Cortex of kidney (tissue), 1 donor: ENCODE data around the gene CD4.

Experiments
- DNase-seq: peaks from one replicate; lab custom pipeline; 2025; lab: John Stamatoyannopoulos, UW

The CD4 gene

DNA sequence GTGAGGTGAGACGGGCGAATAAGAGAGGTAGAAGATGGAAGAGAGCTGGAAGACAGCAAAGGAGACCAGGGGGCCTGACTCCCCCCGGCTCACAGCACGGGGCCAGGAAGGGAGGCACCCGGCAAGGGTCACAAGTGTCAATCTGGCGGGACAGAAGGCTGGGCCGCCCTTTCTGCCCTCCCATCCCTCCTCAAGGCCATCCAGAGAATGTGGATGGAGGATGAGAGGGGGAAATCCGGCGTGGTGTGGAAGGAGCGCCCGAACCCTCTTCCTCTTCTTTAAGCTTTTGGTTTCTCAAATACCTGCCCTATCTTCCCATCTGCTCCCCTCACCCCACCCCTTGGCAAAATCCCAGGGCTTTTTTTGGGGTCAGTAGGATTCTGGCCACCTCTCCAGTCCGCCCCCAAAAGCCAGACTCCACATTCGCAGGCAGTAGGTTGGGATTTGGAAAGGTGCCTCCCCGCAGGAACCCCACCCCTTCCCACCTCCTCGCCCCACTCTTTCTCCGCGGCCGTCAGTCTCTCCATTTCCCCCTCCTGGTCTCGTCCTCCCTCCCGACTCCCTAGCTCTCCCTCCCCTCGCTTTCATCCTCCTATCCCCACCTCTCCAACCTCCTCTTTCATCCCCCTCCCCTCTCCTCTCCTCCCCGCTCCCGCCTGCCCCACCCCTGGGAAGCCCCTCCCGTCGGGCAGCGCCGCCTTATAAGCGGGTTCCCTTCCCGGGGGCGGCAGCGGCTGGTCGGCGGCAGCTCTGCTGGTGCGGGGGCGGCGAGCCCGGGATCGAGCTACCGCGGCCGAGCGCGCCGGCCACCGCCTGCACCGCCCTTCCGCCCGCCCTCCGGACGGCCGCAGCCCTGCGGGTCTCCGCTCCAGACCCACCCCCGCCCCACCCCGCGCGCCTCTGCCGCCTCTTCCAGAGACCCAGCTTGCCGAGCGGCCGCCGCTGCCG, 23.4 kb upstream of the CD4 start, which contains the start of gene PTMS:
PTMS (plus strand) TSS at position 730 of the 948 bp plus-strand sequence. CDS start 343 bp downstream, outside the sequence.
- DNase-seq = no peak

DNA sequence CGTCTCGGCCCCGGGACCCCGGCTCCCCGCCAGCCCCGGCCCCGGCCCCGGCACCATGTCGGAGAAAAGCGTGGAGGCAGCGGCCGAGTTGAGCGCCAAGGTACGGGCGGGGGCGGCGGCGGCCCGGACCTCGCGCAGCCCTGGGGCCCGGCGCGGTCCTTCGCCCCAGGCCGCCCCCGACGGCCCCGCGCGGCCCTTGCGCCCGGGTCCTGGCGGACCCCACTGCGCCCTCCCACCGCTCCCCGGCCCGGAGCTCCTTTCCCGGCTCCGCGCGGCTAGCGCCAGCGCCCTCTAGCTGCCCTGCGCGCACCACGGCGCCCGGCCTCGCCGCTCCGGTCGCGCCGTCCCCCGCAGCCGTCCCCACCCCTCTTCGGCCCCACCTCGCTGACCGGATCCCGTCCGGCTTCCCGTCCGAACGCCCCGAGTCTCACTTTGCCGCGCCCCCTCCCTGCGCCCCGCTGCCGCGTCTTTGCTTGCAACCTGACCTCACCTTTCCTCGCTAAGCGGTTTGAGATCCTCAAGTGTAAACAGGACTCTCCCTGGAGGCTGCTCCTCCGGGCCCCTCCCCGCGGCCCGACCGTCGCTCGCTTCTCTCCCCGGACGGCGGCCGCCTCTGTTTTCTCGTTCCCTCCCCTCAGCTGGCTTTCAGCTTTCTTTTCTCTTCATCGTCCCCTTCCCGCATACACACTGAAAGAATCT, 22.5 kb upstream of the CD4 start:
- no peak for DNase-seq

GRCh38 chr12:6767353-6768319, 21.7 kb upstream of the CD4 start:
- DNase-seq = no peak

DNA sequence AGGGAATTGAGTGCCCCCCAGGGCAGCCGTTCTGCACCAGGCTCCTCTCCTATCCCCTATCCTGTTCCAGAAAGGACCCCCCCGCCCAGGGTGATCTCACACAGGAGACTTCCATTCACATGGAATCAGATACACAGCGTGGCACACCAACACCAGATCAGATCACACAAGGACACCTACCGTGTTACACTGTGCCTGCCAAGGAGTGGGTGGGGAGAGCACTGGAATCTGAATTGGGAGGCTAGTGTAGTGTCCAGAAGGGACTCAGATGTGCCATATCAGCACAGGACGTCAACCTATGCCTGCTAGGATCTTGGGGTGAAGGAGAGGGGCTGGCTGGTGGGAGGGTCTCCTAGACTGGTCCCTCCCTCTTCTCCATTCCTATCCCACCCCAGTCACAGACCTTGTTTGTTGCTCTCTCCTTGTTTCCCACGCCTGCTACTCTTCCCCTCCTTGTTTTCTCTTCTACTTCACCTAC, 20.9 kb upstream of the CD4 start:
- no peak for DNase-seq

GRCh38 chr12:6768990-6769389, 20.3 kb upstream of the CD4 start:
- DNase-seq = no peak

DNA sequence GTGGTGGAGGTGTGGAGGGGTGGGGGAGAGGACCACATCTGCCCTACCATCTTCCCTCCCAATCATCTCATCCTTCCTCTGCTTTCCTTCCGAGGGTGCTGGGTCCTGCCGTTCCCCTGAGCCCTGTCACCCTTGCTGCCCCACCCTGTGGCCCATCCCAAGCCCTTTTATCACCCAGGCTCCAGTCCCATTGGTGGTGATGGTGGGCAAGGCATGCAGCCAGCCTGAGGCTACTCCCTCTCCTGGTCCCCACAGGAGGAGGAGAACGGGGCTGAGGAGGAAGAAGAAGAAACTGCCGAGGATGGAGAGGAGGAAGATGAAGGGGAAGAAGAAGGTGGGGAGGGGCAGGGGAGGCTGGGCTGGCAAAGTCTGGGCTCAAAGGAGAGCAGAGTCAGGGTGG, 19.7 kb upstream of the CD4 start:
- no peak for DNase-seq

DNA sequence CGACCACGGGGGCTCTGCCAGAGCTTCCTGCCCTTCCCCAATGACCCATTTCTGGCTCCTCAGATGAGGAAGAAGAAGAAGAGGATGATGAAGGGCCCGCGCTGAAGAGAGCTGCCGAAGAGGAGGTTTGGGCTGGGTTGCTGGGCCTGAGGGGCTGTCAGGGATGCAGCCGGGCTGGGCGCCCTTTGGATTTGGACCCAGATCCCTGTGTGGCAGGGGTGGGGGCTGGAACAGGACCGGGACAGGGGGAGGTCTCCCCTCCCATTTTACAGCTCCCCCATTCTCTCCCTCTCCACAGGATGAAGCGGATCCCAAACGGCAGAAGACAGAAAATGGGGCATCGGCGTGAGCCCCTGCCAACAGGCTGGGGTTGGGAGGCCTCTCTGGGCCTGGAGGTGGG, 19.2 kb upstream of the CD4 start:
- no peak for DNase-seq

- DNase-seq = no peak
These were observed 18.7 kb upstream of the CD4 start for GRCh38 chr12:6770600-6770999.

DNA sequence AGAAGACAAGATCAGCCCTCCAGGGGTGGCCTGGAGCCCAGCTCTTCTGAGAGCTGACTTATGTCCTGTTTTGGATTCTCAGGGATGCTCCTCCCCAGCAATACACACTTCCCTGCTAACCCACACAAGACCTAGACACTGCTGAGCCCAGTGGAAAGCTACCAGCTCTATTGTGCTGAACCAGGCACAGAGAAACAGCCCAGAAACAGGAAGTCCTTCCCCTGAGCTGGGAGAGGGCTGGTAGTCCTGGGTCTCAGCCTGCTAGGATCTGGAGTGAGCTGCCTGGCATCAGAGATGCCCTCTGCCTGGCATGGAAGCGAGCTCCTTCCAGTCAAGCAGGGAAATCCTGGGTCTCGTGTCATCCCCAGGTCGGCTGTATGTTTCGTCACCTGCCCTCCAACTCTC, 18.2 kb upstream of the CD4 start:
- DNase-seq = no peak

- no peak for DNase-seq
These were observed 17.6 kb upstream of the CD4 start for GRCh38 chr12:6771509-6772330.

DNA sequence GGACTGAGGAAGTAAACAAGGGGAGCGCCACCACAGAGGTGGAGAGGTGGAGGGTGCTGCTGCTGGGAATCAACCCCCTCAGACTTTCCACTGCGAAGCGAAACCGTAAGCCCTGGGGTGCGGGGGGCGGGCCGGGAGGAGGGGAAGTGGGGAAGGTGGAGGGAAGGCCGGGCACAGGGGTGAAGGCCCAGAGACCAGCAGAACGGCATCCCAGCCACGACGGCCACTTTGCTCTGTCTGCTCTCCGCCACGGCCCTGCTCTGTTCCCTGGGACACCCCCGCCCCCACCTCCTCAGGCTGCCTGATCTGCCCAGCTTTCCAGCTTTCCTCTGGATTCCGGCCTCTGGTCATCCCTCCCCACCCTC, 17.0 kb upstream of the CD4 start, which contains the start of gene LAG3:
LAG3 (plus strand) TSS at position 190 of the 365 bp plus-strand sequence. CDS start 333 bp downstream, outside the sequence.
- DNase-seq = no peak

- no peak for DNase-seq
These were observed 16.4 kb upstream of the CD4 start for GRCh38 chr12:6772726-6773589.

DNA sequence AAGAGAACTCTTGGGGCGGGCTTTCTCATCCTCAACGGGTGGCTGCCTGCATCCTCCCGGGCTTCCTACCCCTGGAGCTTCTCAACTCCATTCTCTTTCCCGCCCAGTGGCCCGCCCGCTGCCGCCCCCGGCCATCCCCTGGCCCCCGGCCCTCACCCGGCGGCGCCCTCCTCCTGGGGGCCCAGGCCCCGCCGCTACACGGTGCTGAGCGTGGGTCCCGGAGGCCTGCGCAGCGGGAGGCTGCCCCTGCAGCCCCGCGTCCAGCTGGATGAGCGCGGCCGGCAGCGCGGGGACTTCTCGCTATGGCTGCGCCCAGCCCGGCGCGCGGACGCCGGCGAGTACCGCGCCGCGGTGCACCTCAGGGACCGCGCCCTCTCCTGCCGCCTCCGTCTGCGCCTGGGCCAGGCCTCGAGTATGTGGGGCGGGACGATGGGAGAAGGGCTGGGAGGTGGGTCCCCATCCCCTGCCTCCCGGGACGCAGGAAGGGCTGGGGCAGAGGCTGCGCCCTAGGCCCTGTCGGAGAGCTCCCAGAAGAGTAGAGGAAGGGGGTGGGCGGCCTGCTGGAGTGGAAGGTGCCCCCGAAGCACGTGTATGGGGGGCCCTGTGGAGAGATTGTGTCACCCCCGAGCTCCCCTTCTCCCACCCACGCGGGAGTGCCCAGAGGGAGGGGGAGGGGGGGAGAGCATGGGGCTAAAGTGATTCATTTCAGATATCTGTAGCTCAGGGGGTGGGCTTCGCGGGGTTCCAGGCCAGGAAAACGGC, 15.6 kb upstream of the CD4 start:
- no peak for DNase-seq

GRCh38 chr12:6774499-6775062, 14.7 kb upstream of the CD4 start:
- DNase-seq = no peak

GRCh38 chr12:6775185-6776174, 13.8 kb upstream of the CD4 start:
- no peak for DNase-seq

GRCh38 chr12:6777386-6777785, 11.9 kb upstream of the CD4 start:
- DNase-seq = no peak

DNA sequence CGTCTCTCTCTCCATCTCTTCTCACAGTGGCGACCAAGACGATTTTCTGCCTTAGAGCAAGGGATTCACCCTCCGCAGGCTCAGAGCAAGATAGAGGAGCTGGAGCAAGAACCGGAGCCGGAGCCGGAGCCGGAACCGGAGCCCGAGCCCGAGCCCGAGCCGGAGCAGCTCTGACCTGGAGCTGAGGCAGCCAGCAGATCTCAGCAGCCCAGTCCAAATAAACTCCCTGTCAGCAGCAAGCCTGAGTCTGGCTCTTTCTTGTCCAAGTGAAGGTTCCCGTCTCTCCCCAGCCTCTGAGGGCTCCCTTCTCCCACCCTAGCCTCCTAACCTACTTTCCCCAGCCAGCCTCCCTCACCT, 11.1 kb upstream of the CD4 start:
- DNase-seq = no peak
